RWPE1 (cell line): ENCODE measurements around the gene CKAP2L.

Source experiments
- CTCF ChIA-PET: fragments of 350-600 bp; sonication (Branson Sonifier 250); formaldehyde crosslinking; extraction: SDS; loops from one replicate; lab custom pipeline; 2021; lab: Yijun Ruan, JAX
- POLR2A ChIA-PET: fragments of 400-600 bp; formaldehyde crosslinking; extraction: SDS; loops from one replicate; lab custom pipeline; 2020; ENCODE audit warnings: antibody characterized with exemption; ENCODE audit not compliant: low non-redundant PET; lab: Yijun Ruan, JAX
- DNase-seq: peaks from one replicate; pipeline ENCODE4 v3.0.0; 2012; ENCODE audit warnings: low spot score
- H3K27ac ChIP-seq: fragments of 450-650 bp; 2 replicates; pipeline ENCODE4 v1.5.1; 2017
- TF ChIP-seq, protein P1 (sequence below): fragments of 450-650 bp; conservative IDR thresholded peaks from 2 replicates; pipeline ENCODE4 v1.5.1; 2017; ENCODE audit warnings: low read depth, mild to moderate bottlenecking

The CKAP2L gene

DNA sequence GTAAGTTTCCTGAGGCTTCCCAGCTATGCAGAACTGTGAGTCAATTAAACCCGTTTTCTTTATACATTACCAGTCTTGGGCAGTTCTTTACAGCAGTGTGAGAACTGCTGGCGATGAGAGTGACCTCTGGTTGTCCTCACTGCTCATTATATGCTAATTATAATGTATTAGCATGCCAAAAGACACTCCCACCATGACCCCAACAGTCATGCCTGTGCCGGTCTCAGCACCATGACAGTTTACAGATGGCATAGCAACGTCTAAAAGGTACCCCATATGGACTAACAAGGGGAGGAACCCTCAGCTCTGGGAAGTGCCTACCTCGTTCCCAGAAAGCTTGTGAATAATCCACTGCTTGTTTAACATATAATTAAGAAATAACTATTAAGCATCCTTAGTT is 28.0 kb upstream of the CKAP2L start:
- ChIA-PET CTCF (no interaction called here), POLR2A (no interaction called here)
- no peak for DNase-seq
- no peak overlapping the region for H3K27ac ChIP-seq
- TF ChIP-seq, protein P1, sequence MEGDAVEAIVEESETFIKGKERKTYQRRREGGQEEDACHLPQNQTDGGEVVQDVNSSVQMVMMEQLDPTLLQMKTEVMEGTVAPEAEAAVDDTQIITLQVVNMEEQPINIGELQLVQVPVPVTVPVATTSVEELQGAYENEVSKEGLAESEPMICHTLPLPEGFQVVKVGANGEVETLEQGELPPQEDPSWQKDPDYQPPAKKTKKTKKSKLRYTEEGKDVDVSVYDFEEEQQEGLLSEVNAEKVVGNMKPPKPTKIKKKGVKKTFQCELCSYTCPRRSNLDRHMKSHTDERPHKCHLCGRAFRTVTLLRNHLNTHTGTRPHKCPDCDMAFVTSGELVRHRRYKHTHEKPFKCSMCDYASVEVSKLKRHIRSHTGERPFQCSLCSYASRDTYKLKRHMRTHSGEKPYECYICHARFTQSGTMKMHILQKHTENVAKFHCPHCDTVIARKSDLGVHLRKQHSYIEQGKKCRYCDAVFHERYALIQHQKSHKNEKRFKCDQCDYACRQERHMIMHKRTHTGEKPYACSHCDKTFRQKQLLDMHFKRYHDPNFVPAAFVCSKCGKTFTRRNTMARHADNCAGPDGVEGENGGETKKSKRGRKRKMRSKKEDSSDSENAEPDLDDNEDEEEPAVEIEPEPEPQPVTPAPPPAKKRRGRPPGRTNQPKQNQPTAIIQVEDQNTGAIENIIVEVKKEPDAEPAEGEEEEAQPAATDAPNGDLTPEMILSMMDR, result no peak

DNA sequence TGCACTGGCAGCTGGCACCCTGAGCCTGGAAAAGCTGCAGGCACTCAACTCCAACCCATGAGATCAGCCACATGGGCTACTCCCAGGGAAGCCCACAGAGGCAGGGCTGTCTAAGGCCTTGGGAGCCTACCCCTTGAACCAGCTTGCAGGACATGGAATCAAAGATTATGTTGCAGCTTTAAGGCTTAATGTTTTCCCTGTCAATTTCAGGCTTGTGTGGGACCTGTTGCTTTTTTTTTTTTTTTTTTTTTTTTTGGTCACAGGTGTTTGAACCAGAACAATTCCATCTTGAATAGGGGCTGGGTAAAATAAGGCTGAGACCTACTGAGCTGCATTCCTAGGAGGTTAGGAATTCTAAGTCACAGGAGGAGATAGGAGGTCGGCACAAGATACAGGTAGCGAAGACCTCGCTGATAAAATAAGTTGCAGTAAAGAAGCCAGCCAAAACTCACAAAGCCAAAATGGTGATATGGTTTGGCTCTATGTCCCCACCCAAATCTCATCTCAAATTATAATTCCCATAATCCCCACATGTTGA is 27.4 kb upstream of the CKAP2L start:
- CTCF ChIA-PET, result interaction anchor here (0.6 kb wide), 2 partner anchors 13 to 72 kb away, joined by 3 to 7 read pairs; no protein-coding TSS in a partner anchor
- POLR2A ChIA-PET, result no interaction called here
- peak overlapping the region; percentile 64 for H3K27ac ChIP-seq

DNA sequence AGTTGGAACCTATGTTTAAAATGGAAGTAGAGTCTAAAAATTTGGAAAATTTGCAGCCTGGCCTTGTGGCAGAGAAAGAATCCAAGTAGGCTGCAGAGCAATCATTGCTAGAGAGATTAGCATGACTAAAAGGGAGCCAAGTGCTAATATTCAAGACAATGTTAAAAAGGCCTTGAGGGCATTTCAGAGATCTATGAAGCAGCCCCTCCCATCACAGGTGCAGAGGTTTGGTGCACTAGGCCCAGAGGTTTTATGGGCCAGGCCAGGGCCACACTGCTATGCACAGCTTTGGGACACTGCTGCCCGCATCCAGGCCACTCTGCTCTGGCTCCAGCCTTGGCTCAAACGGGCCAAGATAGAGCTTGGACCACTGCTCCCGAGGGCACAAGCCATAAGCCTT is 26.6 kb upstream of the CKAP2L start:
- peak overlapping the region; percentile 64 for H3K27ac ChIP-seq
- TF ChIP-seq, protein P1, result no peak
- DNase-seq, result no peak
- CTCF ChIA-PET, result interaction anchor here (0.6 kb wide), 2 partner anchors 13 to 71 kb away, joined by 3 to 7 read pairs; no protein-coding TSS in a partner anchor
- POLR2A ChIA-PET, result interaction anchor here (0.7 kb wide), 1 partner anchor 109 kb away, joined by 3 read pairs; no protein-coding TSS in a partner anchor

More for the DNA sequence above, 27.4 kb upstream of the CKAP2L start:
- DNase-seq, result no peak
- TF ChIP-seq, protein P1, result no peak

DNA sequence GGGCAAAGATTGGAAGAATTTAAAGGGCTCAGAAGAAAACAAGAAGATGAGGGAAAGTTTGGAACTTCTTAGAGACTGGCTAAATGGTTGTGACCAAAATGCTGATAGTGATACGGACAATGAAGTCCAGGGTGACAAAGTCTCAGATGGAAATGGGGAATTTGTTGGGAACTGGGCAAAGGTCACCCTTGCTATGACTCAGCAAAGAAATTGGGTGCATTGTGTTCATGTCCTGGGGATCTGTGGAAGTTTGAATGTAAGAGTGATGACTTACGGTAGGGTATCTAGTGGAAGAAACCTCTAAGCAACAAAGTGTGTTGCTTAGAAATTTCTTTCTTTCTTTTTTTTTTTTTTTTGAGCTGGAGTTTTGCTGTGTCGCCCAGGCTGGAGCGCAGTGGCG is 25.9 kb upstream of the CKAP2L start:
- peak overlapping the region; percentile 64 for H3K27ac ChIP-seq
- ChIA-PET POLR2A (interaction anchor here (0.7 kb wide), 1 partner anchor 110 kb away, joined by 3 read pairs; no protein-coding TSS in a partner anchor), CTCF (interaction anchor here (0.6 kb wide), 1 partner anchor 293 kb away, joined by 3 read pairs; no protein-coding TSS in a partner anchor)
- TF ChIP-seq, protein P1, result no peak
- no peak for DNase-seq

DNA sequence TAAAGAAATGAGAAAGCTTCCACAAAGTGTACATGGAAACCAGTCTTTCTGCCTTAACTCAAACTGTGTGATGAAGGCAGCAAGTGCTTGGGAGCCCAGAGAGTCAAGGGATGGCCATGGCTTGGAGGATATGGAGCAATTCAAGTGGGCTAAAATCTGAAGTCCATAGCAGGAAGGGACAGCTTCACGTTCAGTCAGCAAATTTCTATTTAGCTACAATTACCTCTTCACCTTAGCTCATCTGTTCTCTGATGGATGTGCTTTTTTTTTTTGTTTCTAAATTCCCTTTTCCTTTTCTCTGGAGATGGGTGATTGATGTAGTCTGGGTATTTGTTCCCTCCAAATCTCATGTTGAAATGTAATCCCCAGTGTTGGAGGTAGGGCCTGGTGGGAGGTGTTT is 24.8 kb upstream of the CKAP2L start:
- CTCF ChIA-PET, result no interaction called here
- H3K27ac ChIP-seq, result no peak overlapping the region
- POLR2A ChIA-PET, result interaction anchor here (0.6 kb wide), 2 partner anchors 23 to 102 kb away, joined by 4 read pairs; no protein-coding TSS in a partner anchor
- TF ChIP-seq, protein P1, result no peak
- no peak for DNase-seq

DNA sequence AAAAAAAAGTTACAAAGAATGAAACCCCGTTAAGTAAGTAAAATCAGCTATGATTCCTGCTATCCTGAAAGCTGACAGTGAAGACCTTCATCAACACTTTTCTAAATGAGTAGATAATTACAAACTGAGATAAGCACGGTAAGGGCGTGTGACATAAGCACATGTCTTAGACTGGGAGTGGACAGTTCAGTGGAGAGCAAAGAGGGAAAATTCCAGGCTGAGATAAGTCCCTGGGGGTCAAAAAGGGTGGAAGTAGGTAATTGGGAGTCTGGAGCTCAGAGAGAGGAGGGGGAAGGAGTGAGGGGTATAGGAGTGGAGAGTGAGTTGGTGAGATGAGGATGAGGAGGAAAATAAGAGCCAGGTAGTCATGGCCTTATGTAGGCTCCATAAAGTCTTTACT is 24.2 kb upstream of the CKAP2L start:
- H3K27ac ChIP-seq, result no peak overlapping the region
- TF ChIP-seq, protein P1, result no peak
- DNase-seq, result no peak
- ChIA-PET CTCF (no interaction called here), POLR2A (interaction anchor here (0.6 kb wide), 2 partner anchors 24 to 102 kb away, joined by 4 read pairs; no protein-coding TSS in a partner anchor)
